ENCODE data around the gene LRCH1. TPM values are rescaled to one million over a fixed set of nuclear protein-coding genes. Genes with fewer than 3 reads are reported as not detected.
A peak's percentile ranks its signal among the peaks of the same experiment; 100 is the strongest.

Gene LRCH1
- total and polyA plus RNA-seq, 2 of the 4 experiments (the other 2 are of a cell fraction): 7.0 to 8.8 TPM

GRCh38 chr13:46666727-46667456 lies 113.9 kb downstream of the LRCH1 start:
- no peak for TF ChIP-seq RCOR1 (IDR thresholded peaks at IDR 0.05; ENCODE audit: insufficient replicate concordance, low read length)
- TF ChIP-seq POLR2A (IDR thresholded peaks at IDR 0.05; ENCODE audit: low read depth, low read length): no peak
- no peak for TF ChIP-seq SMC3 (IDR thresholded peaks at IDR 0.05; ENCODE audit: low read depth, low read length)
- TF ChIP-seq ELK1 (IDR thresholded peaks at IDR 0.05; ENCODE audit: borderline replicate concordance, low read depth, low read length): no peak
- no peak for TF ChIP-seq CEBPB (IDR thresholded peaks at IDR 0.05; ENCODE audit: low read depth, low read length)
- no peak for TF ChIP-seq RFX5 (IDR thresholded peaks at IDR 0.05; ENCODE audit: low read depth, low read length)
- TF ChIP-seq, protein P1, sequence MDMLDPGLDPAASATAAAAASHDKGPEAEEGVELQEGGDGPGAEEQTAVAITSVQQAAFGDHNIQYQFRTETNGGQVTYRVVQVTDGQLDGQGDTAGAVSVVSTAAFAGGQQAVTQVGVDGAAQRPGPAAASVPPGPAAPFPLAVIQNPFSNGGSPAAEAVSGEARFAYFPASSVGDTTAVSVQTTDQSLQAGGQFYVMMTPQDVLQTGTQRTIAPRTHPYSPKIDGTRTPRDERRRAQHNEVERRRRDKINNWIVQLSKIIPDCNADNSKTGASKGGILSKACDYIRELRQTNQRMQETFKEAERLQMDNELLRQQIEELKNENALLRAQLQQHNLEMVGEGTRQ (IDR thresholded peaks at IDR 0.05; ENCODE audit: low read depth, low read length): no peak
- TF ChIP-seq MAFK (IDR thresholded peaks at IDR 0.05; ENCODE audit: low read depth, low read length): no peak
- TF ChIP-seq MXI1 (IDR thresholded peaks at IDR 0.05; ENCODE audit: borderline replicate concordance, low read depth, low read length): no peak
- CTCF ChIA-PET: no interaction called here
- no TSS peak for BruUV-seq (replicated peaks)

More at GRCh38 chr13:46666727-46667456, 113.9 kb downstream of the LRCH1 start:
- no peaks in the 10 kb centered on the region for H3K9me3 ChIP-seq (ENCODE audit: control insufficient read depth, insufficient read depth, low read length)
- dilution Hi-C loops (cut with HindIII; ENCODE audit: low sequenced_read_pairs, unreplicated experiment) (no loop called here), in situ Hi-C loops (cut with MboI; ENCODE audit: low sequenced_read_pairs) (no loop called here), intact Hi-C loops (cut with micrococcal nuclease) (loop anchor here (5.0 kb wide), 1 partner anchor 50 kb away; no protein-coding TSS in a partner anchor)
- peaks cover 7% of the 10 kb centered on the region for H3K36me3 ChIP-seq (ENCODE audit: control insufficient read depth, insufficient read depth, low read length)
- H3K14ac ChIP-seq (replicated peaks; ENCODE audit: low read depth, low read length): peak overlapping the region; percentile 33; the same call in 1 of the 2 replicates
- no peak overlapping the region for H2AFZ ChIP-seq (replicated peaks; ENCODE audit: low read length, poor library complexity)
- ATAC-seq (ENCODE audit: low read depth) (no peak), DNase-seq (no peak)
- no peak overlapping the region; the same call in 1 of the 2 replicates for H3K27ac ChIP-seq (ENCODE audit: insufficient read depth, low read length)
- H3K9ac ChIP-seq (ENCODE audit: low read depth, low read length): no peak overlapping the region
- peaks cover 10% of the 10 kb centered on the region for H3K4me1 ChIP-seq (ENCODE audit: control insufficient read depth, insufficient read depth, low read length)
- H4K20me1 ChIP-seq (ENCODE audit: insufficient read depth, low read length): peaks cover 3% of the 10 kb centered on the region; the same call in 1 of the 2 replicates
- H4K8ac ChIP-seq (ENCODE audit: low read depth in 2 of 2, low read length in 2 of 2): no peak overlapping the region
- peak overlapping the region; percentile 47 for H3K4ac ChIP-seq (ENCODE audit: low read depth, low read length)
- peak overlapping the region; percentile 25; the same call in 1 of the 2 replicates for H3K18ac ChIP-seq (ENCODE audit: low read depth, low read length)
- H2AK5ac ChIP-seq (ENCODE audit: low read depth, low read length): peak overlapping the region; percentile 29; the same call in 1 of the 2 replicates
- H3K4me3 ChIP-seq (ENCODE audit: insufficient read depth, low read depth, low read length): no peak overlapping the region
- peak overlapping the region; percentile 47 for H2BK5ac ChIP-seq (ENCODE audit: low read depth, low read length, poor library complexity, severe bottlenecking)
- 0 out of 2 replicates have a peak overlapping the region, but pooled peaks have one; percentile 25 for H2BK20ac ChIP-seq (ENCODE audit: low read depth, low read length)
- H2BK120ac ChIP-seq (ENCODE audit: low read depth, low read length): no peak overlapping the region
- no peak overlapping the region for H4K91ac ChIP-seq (ENCODE audit: insufficient read depth, low read depth, low read length)
- H2BK15ac ChIP-seq (ENCODE audit: low read depth, low read length): peak overlapping the region; percentile 54; the same call in 1 of the 3 replicates
- no CpG with 5 or more reads among the region's 3 CpGs for WGBS, 2 experiments (ENCODE audit: extremely low coverage in 2 of 2, insufficient read length in 1 of 2)
- H3K27me3 ChIP-seq (ENCODE audit: control insufficient read depth, insufficient read depth, low read length): no peaks in the 10 kb centered on the region
- peaks cover 31% of the 10 kb centered on the region for H3K9me1 ChIP-seq (ENCODE audit: insufficient read depth, low read length)
- H3K23ac ChIP-seq (ENCODE audit: low read depth, low read length): no peak overlapping the region
- no peak overlapping the region for H3K4me2 ChIP-seq (ENCODE audit: low read depth, low read length)
- no peak overlapping the region for H3K56ac ChIP-seq (ENCODE audit: extremely low read depth, insufficient read depth, low read length)
- no peak overlapping the region; the same call in 1 of the 2 replicates for H4K5ac ChIP-seq (ENCODE audit: low read depth, low read length)
- H2AK9ac ChIP-seq (replicated peaks; ENCODE audit: low read depth, low read length, poor library complexity): no peak overlapping the region
- H3K79me1 ChIP-seq (ENCODE audit: low read depth in 1 of 2, low read length in 2 of 2): peaks cover 32 to 68% of the 10 kb centered on the region in 2 experiments
- POLR2A ChIA-PET (ENCODE audit: unreplicated experiment): no interaction called here
